Erythroblast (primary cell): Measurements from ENCODE around the gene GBE1.

Source experiments
- DNase-seq, 2 experiments: peaks; one replicate each; lab custom pipeline; 2025; lab: John Stamatoyannopoulos, UW
- GATA1 ChIP-seq: IDR thresholded peaks from 2 replicates; pipeline ENCODE4 v1.6.1; 2011; ENCODE audit warnings: low read depth, mild to moderate bottlenecking, control low read depth, low read length, moderate library complexity
- POLR2A ChIP-seq: IDR thresholded peaks from 2 replicates; pipeline ENCODE4 v1.6.1; 2011; ENCODE audit warnings: mild to moderate bottlenecking, low read length

Gene GBE1

GRCh38 chr3:81581966-81582599 is 179.4 kb downstream of the GBE1 start:
- DNase-seq, result peak; percentile 38 to 65

DNA sequence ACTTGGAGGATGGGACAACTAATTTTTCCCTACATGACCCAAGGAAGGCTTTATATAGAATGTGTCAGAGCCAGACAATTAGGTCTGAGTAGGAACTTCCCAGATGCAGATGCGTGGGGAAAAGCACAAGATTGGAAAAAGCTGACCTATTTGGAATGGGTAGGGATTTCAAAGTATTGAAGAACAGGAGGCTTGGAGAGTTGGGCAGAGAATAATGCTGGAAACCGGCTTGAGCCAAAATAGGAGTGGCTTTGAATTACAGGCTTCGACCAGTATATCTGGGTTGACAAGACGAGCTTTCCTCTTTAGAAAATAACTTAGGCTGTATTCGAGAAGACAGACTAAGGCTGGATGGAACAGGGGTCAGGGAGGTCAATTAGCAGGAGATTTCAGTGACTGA is 181.1 kb downstream of the GBE1 start:
- no peak for DNase-seq
- TF ChIP-seq GATA1 (no peak), POLR2A (no peak)

More at GRCh38 chr3:81581966-81582599, 179.4 kb downstream of the GBE1 start:
- TF ChIP-seq GATA1 (no peak), POLR2A (no peak)

GRCh38 chr3:81579744-81580143 is 181.7 kb downstream of the GBE1 start:
- DNase-seq, result no peak
- TF ChIP-seq POLR2A (no peak), GATA1 (no peak)

DNA sequence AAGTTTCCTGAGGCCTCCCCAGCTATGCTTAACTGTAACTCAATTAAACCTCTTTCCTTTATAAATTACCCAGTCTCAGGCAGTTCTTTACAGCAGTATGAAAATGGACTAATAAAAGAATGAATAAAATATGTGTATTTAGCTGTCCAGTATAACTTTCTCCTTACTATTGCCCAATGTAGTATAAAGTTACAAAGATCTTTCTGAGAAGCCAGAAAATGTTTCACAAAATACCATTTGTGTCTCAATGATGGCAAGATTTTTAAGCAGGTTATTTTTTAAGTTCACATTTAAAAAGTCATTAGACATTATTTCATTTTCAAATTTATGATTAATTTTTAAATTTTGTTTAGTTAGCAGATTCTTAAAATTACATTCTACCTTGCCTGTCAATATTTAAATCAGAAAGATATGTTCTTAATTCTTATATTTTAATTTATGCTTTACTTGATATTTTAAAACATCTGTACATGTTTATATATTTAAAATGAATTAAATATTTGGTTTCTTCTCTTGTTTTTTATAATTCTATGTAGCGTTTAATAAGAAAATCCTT is 189.2 kb downstream of the GBE1 start:
- TF ChIP-seq POLR2A, result no peak
- TF ChIP-seq GATA1, result no peak
- DNase-seq, result no peak

- TF ChIP-seq GATA1 (no peak), POLR2A (no peak)
- no peak for DNase-seq
Observed at GRCh38 chr3:81568378-81568777, 193.1 kb downstream of the GBE1 start.

GRCh38 chr3:81565041-81565440 is 196.4 kb downstream of the GBE1 start:
- no peak for DNase-seq

DNA sequence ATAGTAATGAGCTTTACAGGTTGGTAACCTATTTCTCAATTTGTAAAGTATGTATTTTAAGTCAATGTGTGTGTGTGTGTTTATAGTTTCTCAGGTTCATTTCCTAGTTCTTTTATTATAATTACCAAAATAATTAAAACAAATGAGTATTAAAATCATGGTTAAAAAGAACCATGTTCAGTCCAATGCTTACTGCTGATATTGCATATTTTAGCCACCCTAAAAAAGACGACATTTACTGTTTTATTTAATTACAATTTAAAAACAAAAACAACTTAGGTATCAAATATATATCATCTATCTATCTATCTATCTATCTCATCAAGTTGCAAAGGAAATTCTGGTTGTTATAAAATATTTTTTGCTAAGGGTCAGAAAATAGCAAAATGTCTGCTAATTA is 203.3 kb downstream of the GBE1 start:
- TF ChIP-seq POLR2A (no peak), GATA1 (no peak)
- no peak for DNase-seq

More at GRCh38 chr3:81565041-81565440, 196.4 kb downstream of the GBE1 start:
- TF ChIP-seq POLR2A, result no peak
- TF ChIP-seq GATA1, result no peak

DNA sequence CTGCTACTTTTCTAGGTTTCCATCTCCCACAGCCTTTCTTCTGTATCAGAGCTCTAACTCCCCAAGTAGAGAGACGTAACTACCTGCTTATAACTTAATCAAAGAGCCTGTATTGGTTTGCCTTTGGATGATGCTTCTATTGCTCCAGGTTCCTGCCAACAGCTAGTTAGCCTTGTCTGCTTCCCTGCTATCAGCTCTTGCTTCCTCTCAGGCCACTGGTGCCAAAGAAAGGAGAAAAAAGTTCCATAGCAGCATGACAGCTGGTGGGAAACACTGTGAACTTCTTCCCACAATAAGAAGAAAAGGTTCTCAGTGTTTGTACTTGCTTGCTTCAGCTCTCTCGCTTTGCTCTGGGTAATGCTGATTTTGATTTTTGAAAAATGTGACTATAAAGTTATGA is 206.6 kb downstream of the GBE1 start:
- TF ChIP-seq GATA1, result no peak
- DNase-seq, result no peak

DNA sequence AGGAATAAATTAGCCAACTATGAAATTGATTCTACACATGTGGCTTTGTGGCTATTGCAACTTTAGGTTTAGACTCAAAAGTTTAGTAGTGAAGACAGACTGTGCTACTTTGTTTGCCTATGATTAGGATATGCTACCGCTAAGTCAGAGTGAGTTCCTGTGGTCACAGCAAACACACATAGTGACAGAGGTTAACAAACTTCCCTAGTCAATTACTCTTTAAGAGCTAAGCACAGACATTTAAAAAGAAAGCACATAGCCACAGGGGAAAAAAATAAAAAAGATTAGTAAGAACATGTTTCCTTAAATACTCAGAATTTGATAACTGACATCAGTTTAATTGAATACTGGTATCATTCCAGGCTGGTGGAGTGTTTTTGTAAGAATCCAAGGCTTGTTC is 207.1 kb downstream of the GBE1 start:
- no peak for TF ChIP-seq POLR2A
- no peak for TF ChIP-seq GATA1
- no peak for DNase-seq

DNA sequence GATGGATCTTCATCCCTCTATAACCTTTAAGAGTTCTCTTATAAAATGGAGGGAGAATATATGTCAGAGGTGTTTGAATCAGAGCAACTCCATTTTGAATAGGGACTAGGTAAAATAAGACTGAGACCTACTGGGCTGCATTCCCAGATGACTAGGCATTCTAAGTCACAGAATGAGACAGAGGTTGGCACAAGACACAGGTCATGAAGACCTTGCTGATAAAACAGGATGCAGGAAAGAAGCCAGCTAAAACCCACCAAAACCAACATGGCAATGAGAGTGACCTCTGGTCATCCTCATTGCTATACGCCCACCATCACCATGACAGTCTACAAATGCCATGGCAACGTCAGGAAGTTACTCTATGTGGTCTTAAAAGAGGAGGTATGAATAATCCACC is 211.0 kb downstream of the GBE1 start:
- peak; percentile 16 to 26 for DNase-seq
- no peak for TF ChIP-seq POLR2A
- no peak for TF ChIP-seq GATA1

DNA sequence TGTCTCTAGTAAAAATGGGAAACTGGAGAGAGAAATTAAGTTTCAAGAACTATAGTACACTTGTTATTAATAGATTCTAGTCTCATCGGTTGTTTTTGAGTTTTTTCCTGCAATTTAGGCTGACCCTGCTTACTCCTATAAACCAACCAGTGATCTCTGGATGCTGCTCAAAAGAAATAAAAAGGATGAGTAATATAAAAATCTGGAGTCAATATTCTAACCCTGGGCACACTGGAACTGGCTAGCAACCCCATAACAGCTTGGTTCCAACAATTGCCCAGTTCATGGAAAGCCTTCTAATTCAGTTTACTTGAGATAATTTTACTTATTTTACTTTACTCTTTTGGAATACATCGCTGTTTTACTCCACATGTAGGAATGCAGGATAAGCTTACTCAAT is 211.6 kb downstream of the GBE1 start:
- DNase-seq, result no peak
- TF ChIP-seq GATA1 (no peak), POLR2A (no peak)

- peak; percentile 74 to 92 for DNase-seq
- TF ChIP-seq GATA1 (no peak), POLR2A (no peak)
Observed at GRCh38 chr3:81549388-81549787, 212.1 kb downstream of the GBE1 start.

DNA sequence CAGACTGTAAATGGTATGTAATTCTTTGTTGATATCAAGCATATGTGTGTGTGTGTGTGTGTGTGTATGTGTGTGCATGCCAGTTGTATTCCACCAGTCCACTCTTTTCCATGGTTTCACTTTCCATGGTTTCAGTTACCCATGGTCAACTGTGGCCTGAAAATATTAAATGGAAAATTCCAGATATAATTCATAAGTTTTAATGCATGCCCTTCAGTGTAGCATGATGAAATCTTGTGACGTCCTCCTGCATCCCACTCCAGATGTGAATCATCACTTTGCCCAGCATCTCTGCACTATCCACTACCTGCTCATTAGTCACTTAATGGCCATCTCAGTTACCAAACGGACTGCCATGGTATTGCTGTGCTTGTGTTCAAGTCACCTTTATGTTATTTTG is 215.9 kb downstream of the GBE1 start:
- TF ChIP-seq GATA1, result no peak
- no peak for TF ChIP-seq POLR2A
- DNase-seq, result peak in 1 of 2 experiments; percentile 18

DNA sequence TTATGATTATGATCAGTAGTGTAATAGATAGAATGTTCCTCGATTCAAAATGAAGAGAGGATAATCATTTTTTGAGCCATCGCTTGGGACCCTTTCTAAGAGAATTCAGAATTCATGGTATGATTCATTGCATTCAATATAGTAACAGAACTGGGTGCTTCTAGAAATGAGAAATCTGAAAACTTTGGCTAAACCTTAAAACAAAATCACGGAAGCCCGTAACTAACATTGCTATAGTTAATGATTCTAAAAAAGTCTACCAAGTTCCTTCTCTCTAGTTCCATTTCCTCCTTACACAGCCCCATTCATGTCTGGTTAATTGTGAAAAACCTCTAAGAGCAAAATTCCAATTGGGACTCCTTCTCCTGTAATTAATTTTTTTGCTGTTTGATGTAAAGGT is 217.1 kb downstream of the GBE1 start:
- peak in 1 of 2 experiments; percentile 5 for DNase-seq
- TF ChIP-seq POLR2A, result no peak

GRCh38 chr3:81540787-81541186 is 220.7 kb downstream of the GBE1 start:
- TF ChIP-seq GATA1, result no peak
- no peak for TF ChIP-seq POLR2A
- DNase-seq, result peak; percentile 11 to 24
